ENCODE data around the gene PTPRO. TPM values are rescaled to one million over a fixed set of nuclear protein-coding genes. Genes with fewer than 3 reads are reported as not detected.

PTPRO gene
- total RNA-seq, 1 experiment from 2014 or later = 0.52 TPM

- Histone ChIP-seq H3K4me1 (ENCODE audit: insufficient read depth, low read length) (peaks cover 2% of the 10 kb centered on the region; the same call in 1 of the 2 replicates), H3K9me3 (ENCODE audit: control insufficient read depth, low read depth, low read length) (no peaks in the 10 kb centered on the region), H4K5ac (ENCODE audit: insufficient read length, low read depth, low read length) (no peak overlapping the region), H2AK5ac (ENCODE audit: insufficient read length, low read length) (no peak overlapping the region), H3K79me1 (ENCODE audit: insufficient read depth, low read depth, low read length, poor library complexity, severe bottlenecking) (no peaks in the 10 kb centered on the region), H3K9ac (ENCODE audit: extremely low read depth, insufficient read length, low read length) (no peak overlapping the region), H4K8ac (replicated peaks; ENCODE audit: insufficient read length, low read depth, low read length) (no peak overlapping the region), H3K27ac (ENCODE audit: insufficient read length, low read depth, low read length) (no peak overlapping the region), H3K23me2 (ENCODE audit: insufficient read length, low read depth, low read length, poor library complexity, severe bottlenecking) (no peaks in the 10 kb centered on the region), H3K79me2 (ENCODE audit: insufficient read depth, low read length) (no peaks in the 10 kb centered on the region), H3K23ac (ENCODE audit: insufficient read length, low read depth, low read length) (no peak overlapping the region), H4K20me1 (ENCODE audit: control insufficient read depth, insufficient read depth, insufficient read length) (no peaks in the 10 kb centered on the region), H3K27me3 (ENCODE audit: insufficient read depth, low read length) (no peaks in the 10 kb centered on the region), H2BK12ac (ENCODE audit: insufficient read length, low read depth, low read length) (no peak overlapping the region), H3K4me2 (ENCODE audit: insufficient read depth, insufficient read length, low read length) (no peak overlapping the region), H3K14ac (ENCODE audit: insufficient read depth, low read length) (no peak overlapping the region), H2BK5ac (ENCODE audit: insufficient read length, low read length) (no peak overlapping the region), H4K91ac (ENCODE audit: insufficient read length, low read depth, low read length) (no peak overlapping the region), H3T11ph (ENCODE audit: low read length) (no peak overlapping the region), H3K18ac (ENCODE audit: insufficient read length, low read depth, low read length) (no peak overlapping the region), H2AFZ (ENCODE audit: low read length) (no peak overlapping the region), H2BK20ac (ENCODE audit: low read depth, low read length, poor library complexity, severe bottlenecking) (no peak overlapping the region), H3K4ac (ENCODE audit: low read depth, low read length) (no peak overlapping the region), H2BK120ac (ENCODE audit: low read depth, low read length, poor library complexity, severe bottlenecking) (no peak overlapping the region), H2BK15ac (ENCODE audit: low read depth, low read length) (no peak overlapping the region), H3K56ac (ENCODE audit: insufficient read length, low read depth, low read length) (no peak overlapping the region)
- Mint-ChIP-seq H3K27me3 (ENCODE audit: low read depth) (no peaks in the 10 kb centered on the region), H3K27ac (no peak overlapping the region), H3K36me3 (ENCODE audit: insufficient read depth in 1 of 3, low read depth in 3 of 3) (no peaks in the 10 kb centered on the region), H3K9me3 (no peaks in the 10 kb centered on the region), H3K4me3 (no peak overlapping the region), H3K4me1 (peaks cover 9% of the 10 kb centered on the region in 2 experiments)
- TF ChIP-seq CTCF (conservative IDR thresholded peaks at IDR 0.05) = no peak
- WGBS (ENCODE audit: extremely low coverage, insufficient read length, low lambda C conversion rate) = no CpG with 5 or more reads among the region's 3 CpGs
- DNase-seq = no peak
Observed at GRCh38 chr12:15638231-15638630, 315.9 kb downstream of the PTPRO start.

Measured in H9 (cell line).